Stomach (tissue), 9 donors: ENCODE data around the gene P2RY11. TPM values are rescaled to one million over a fixed set of nuclear protein-coding genes. Genes with fewer than 3 reads are reported as not detected.

ENCODE experiments used
- DNase-seq, 2 donors: peaks; one replicate each; pipeline versions ENCODE4 v3.0.0 to v3.0.0-alpha.2; 2013 to 2019
- H3K27ac ChIP-seq, 5 donors: fragments of 200-600 bp in 4 of 5; sonication (generic) in 4 of 5; one replicate each; pipeline ENCODE4 v1.5.1; 2013 to 2019; ENCODE audit warnings: mild to moderate bottlenecking in 1 of 5, moderate library complexity in 1 of 5
- H3K27me3 ChIP-seq, 3 donors: fragments of 200-600 bp; sonication (generic); one replicate each; pipeline ENCODE4 v1.5.1; 2017 to 2019; ENCODE audit warnings: mixed run types in 1 of 3
- H3K36me3 ChIP-seq, 4 donors: fragments of 200-600 bp; sonication (generic); 1 replicate in 3 of 4; 2 replicates in 1 of 4; pipeline ENCODE4 v1.5.1; 2016 to 2019
- H3K4me1 ChIP-seq, 4 donors: fragments of 200-600 bp; sonication (generic); one replicate each; pipeline ENCODE4 v1.5.1; 2016 to 2019
- H3K4me3 ChIP-seq, 4 donors: fragments of 200-600 bp; sonication (generic) in 3 of 4; one replicate each; pipeline ENCODE4 v1.5.1; 2016 to 2019; ENCODE audit warnings: mild to moderate bottlenecking in 1 of 4
- H3K9me3 ChIP-seq, 4 donors: fragments of 200-600 bp; sonication (generic); one replicate each; pipeline ENCODE4 v1.5.1; 2016 to 2019
- EP300 ChIP-seq: sonication (generic); formaldehyde crosslinking; IDR thresholded peaks from one replicate; pipeline ENCODE4 v1.6.1; 2017; ENCODE audit warnings: antibody characterized with exemption
- POLR2A ChIP-seq, 4 donors: fragments of 450-650 bp; IDR thresholded peaks; one replicate each; pipeline ENCODE4 v1.6.1; 2016; ENCODE audit warnings: antibody characterized with exemption in 4 of 4, control low read depth in 2 of 4, mild to moderate bottlenecking in 1 of 4, moderate library complexity in 1 of 4
- POLR2AphosphoS5 ChIP-seq, 3 donors: sonication (generic); formaldehyde crosslinking; IDR thresholded peaks; one replicate each; pipeline ENCODE4 v1.6.1; 2016; ENCODE audit warnings: antibody characterized with exemption in 3 of 3
- whole genome bisulfite sequencing, 5 donors: extraction: QIAGEN DNeasy Blood & Tissue Kit in 3 of 5; methylation state at CpG; one replicate each; pipeline versions ENCODE4 v1.1.5 to v1.1.7; 2013 to 2018; 5-methylcytosine and 5-hydroxymethylcytosine counted together
- intact Hi-C: fragments of 100-400 bp; cut with DNase I; formaldehyde crosslinking; loops from one replicate; pipeline ENCODE4 v1.15.1; 2023; ENCODE audit warnings: low total_unique reads
- polyA plus RNA-seq, 3 donors: library from polyadenylated mRNA; stranded (reverse); fragments of 200-250 nt; gene quantifications; one replicate each; pipeline ENCODE4 v1.2.3, GENCODE V29; 2013
- total RNA-seq, 5 donors: library from RNA; depleted of rRNA; stranded (reverse); fragments of >200 nt; gene quantifications; one replicate each; pipeline versions ENCODE4 v1.1.0 to v1.2.3, GENCODE V29; 2014 to 2016
- TF ChIP-seq, protein P1 (sequence below), 7 experiments: fragments of 450-650 bp in 4 of 7; fragments of 200-600 bp in 3 of 7; sonication (generic) in 3 of 7; IDR thresholded peaks; one replicate each; pipeline ENCODE4 v1.5.1; 2016 to 2019; ENCODE audit warnings: antibody characterized with exemption in 7 of 7, control low read depth in 2 of 7, mild to moderate bottlenecking in 1 of 7
- donor health status: healthy with polysubstance abuse.
- donor health status: Bipolar disorder and iron deficiency.
- donor health status: healthy.

The P2RY11 gene
- total and polyA plus RNA-seq, 8 donors, result 1.8 to 24.8 (median 5.0) TPM

DNA sequence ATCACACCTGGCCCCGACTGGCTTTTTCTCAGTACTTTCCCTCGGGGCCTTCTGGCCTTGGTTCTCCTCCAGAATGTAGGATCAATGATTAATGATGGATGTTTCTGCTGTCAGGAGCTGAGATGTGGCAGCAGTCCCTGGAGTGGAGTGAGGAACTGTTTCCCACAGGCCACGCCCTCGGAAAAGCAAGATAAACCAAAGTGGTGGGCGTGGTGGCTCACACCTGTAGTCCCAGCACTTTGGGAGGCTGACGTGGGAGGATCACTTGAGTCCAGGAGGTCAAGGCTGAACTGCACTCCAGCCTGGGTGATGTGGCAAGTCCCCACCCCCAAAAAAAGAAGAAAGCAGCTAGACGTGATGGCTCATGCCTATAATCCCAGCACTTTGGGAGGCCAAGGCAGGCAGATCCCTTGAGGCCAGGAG, 32.5 kb upstream of the P2RY11 start:
- Histone ChIP-seq H3K4me3 (no peak overlapping the region), H3K36me3 (no peaks in the 10 kb centered on the region), H3K27me3 (peaks cover 0 to 15% (median 0%) of the 10 kb centered on the region in 3 donors), H3K9me3 (peaks cover 0 to 4% (median 2%) of the 10 kb centered on the region in 4 donors), H3K4me1 (no peaks in the 10 kb centered on the region), H3K27ac (no peak overlapping the region)
- TF ChIP-seq, protein P1, sequence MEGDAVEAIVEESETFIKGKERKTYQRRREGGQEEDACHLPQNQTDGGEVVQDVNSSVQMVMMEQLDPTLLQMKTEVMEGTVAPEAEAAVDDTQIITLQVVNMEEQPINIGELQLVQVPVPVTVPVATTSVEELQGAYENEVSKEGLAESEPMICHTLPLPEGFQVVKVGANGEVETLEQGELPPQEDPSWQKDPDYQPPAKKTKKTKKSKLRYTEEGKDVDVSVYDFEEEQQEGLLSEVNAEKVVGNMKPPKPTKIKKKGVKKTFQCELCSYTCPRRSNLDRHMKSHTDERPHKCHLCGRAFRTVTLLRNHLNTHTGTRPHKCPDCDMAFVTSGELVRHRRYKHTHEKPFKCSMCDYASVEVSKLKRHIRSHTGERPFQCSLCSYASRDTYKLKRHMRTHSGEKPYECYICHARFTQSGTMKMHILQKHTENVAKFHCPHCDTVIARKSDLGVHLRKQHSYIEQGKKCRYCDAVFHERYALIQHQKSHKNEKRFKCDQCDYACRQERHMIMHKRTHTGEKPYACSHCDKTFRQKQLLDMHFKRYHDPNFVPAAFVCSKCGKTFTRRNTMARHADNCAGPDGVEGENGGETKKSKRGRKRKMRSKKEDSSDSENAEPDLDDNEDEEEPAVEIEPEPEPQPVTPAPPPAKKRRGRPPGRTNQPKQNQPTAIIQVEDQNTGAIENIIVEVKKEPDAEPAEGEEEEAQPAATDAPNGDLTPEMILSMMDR (IDR thresholded peaks at IDR 0.05), result no peak
- TF ChIP-seq POLR2AphosphoS5 (IDR thresholded peaks at IDR 0.05) (no peak), EP300 (no peak), POLR2A (IDR thresholded peaks at IDR 0.05) (no peak)
- intact Hi-C loops, result no loop called here
- 32 to 48% (median 42%) methylated on average over 4 to 7 of the region's 7 CpGs for WGBS, 5 donors
- DNase-seq, result no peak

GRCh38 chr19:10083911-10084310, 27.6 kb upstream of the P2RY11 start:
- intact Hi-C loops, result no loop called here
- 72 to 83% (median 72%) methylated on average over 9 of the region's 9 CpGs for WGBS, 5 donors
- Histone ChIP-seq H3K27ac (no peak overlapping the region), H3K4me3 (no peak overlapping the region), H3K27me3 (peaks cover 0 to 8% (median 0%) of the 10 kb centered on the region in 3 donors), H3K36me3 (peaks cover 0 to 4% (median under 1%) of the 10 kb centered on the region in 4 donors), H3K4me1 (peaks cover 0 to 18% (median 16%) of the 10 kb centered on the region in 4 donors), H3K9me3 (no peaks in the 10 kb centered on the region)
- DNase-seq, result no peak
- TF ChIP-seq EP300 (no peak), POLR2AphosphoS5 (IDR thresholded peaks at IDR 0.05) (no peak), POLR2A (IDR thresholded peaks at IDR 0.05) (no peak)
- TF ChIP-seq, protein P1 (IDR thresholded peaks at IDR 0.05), result no peak

DNA sequence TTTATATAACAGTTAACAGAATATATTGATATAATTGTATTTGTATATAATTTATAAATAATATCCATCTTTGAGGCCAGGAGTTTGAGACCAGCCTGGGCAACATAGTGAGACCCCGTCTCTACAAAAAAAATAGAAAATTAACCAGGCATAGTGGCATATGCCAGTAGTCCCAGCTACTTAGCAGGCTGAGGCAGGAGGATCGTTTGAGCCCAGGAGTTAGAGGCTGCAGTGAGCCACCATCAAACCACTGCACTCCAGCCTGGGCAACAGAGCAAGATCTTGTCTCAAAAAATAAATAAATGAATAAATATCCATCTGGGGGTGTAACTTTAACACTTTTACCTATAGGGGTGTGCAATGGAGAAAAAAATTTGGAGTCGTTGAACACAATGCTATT, 26.7 kb upstream of the P2RY11 start:
- TF ChIP-seq EP300, result no peak
- TF ChIP-seq POLR2AphosphoS5 (IDR thresholded peaks at IDR 0.05), result no peak
- TF ChIP-seq, protein P1 (IDR thresholded peaks at IDR 0.05), result no peak
- TF ChIP-seq POLR2A (IDR thresholded peaks at IDR 0.05), result no peak
- Histone ChIP-seq H3K4me1 (peaks cover 0 to 18% (median 16%) of the 10 kb centered on the region in 4 donors), H3K4me3 (no peak overlapping the region), H3K9me3 (no peaks in the 10 kb centered on the region), H3K27me3 (no peaks in the 10 kb centered on the region), H3K36me3 (peaks cover 5 to 13% (median 10%) of the 10 kb centered on the region in 4 donors), H3K27ac (no peak overlapping the region)
- intact Hi-C loops, result no loop called here
- DNase-seq, result no peak
- 60 to 74% (median 71%) methylated on average over 3 of the region's 3 CpGs for WGBS, 5 donors

DNA sequence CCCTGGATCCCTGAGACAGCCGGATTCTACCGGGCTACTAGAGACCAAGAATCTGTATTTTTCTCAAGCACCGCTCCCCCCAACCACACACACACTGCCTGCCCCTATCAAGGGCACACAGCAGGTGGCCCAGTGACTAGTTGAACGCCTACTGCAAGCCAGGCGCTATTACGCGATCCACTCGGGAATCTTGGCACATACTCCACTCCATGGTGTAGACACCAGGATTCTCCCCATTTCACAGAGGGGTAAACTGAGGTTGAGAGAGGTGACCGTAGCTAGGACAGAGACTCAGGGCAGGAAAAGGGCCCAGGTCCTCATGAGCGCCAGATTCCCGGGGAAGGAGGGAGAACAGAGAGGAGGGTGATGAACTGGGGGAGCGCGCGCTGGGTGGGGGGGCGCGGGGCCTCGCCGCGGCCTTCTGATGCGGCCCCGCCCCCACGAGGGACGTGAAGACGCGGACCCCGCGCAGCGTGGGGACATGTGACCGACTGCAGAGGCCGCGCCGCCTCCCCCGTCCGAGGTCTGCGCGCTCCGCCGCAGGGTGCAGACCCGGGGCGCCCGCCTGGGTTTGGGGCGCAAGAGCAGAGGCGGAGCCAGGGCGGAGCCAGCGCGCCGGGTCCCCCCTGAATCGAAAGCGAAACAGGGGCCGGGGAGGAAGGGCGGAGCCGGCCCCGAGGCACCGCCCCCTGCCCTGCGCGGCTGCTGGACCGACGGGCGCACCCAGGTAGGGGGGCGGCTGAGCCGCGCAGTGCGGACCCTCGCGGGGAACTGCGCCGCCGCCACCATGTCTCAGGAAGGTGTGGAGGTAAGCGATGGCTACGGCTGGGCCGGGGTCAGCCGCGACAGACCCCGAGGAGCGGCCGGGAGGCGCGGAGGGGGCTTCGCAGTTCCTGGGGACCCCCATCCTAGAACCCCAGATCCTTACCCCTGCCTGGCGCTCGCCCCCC, 25.6 kb upstream of the P2RY11 start, which contains the start of gene SHFL:
Gene SHFL (plus strand): TSS at position 677 of the 950 bp plus-strand sequence. CDS start 111 bp downstream, at position 788.
- peak within 1 kb of the TSS; percentile 89 to 95 (median 92) for H3K27ac ChIP-seq
- H3K9me3 ChIP-seq, result no peaks in the 10 kb centered on the region
- peaks cover 0 to 18% (median 16%) of the 10 kb centered on the region in 4 donors for H3K4me1 ChIP-seq
- no peaks in the 10 kb centered on the region for H3K27me3 ChIP-seq
- no peak for TF ChIP-seq EP300
- peak in 2 of 3 donors; percentile 39 to 58 for TF ChIP-seq POLR2AphosphoS5 (IDR thresholded peaks at IDR 0.05)
- peaks cover 8 to 24% (median 21%) of the 10 kb centered on the region in 4 donors for H3K36me3 ChIP-seq
- 3 to 10% (median 5%) methylated on average over 25 to 81 of the region's 81 CpGs for whole genome bisulfite sequencing, 5 donors
- H3K4me3 ChIP-seq, result peak within 1 kb of the TSS; percentile 94 to 99 (median 96)
- intact Hi-C loops, result no loop called here
- DNase-seq, result peak; percentile 85 to 94
